Cardiac atrium fibroblast (primary cell): ENCODE results near the gene TASOR2. TPM values are rescaled to one million over a fixed set of nuclear protein-coding genes. Genes with fewer than 3 reads are reported as not detected.

Source experiments
- total RNA-seq: library from RNA; depleted of rRNA; stranded (reverse); fragments of >200 nt; gene quantifications from 2 replicates; pipeline ENCODE4 v1.2.3, GENCODE V29; 2015

Gene TASOR2
- total RNA-seq, result 32.9 and 50.2 TPM in 2 replicates

GRCh38 chr10:5684318-5684970 lies at the start of gene TASOR2:
Gene TASOR2 (plus strand): TSS chr10:5684838. CDS start chr10:5720643, 35,805 bp downstream.

GRCh38 chr10:5666008-5666840 lies 18.4 kb upstream of the TASOR2 start, which contains the start of gene ASB13:
Gene ASB13 (minus strand): TSS chr10:5666595. CDS start chr10:5666551, 44 bp downstream.

Other genes with a start within 250 kb of the TASOR2 start
- not detected in 2 replicates for gene CALML5, start 185.3 kb upstream of the TASOR2 start, total RNA-seq
- gene CALML3, start 159.9 kb upstream of the TASOR2 start, total RNA-seq, result not detected in 2 replicates
- gene ASB13, start 18.2 kb upstream of the TASOR2 start, total RNA-seq, result 9.4 and 11.9 TPM in 2 replicates
- gene GDI2, start 128.6 kb downstream of the TASOR2 start, total RNA-seq, result 266 and 348 TPM in 2 replicates
- 2.7 and 3.4 TPM in 2 replicates for gene ANKRD16, start 205.1 kb downstream of the TASOR2 start, total RNA-seq
- gene FBH1, start 205.4 kb downstream of the TASOR2 start, total RNA-seq, result 78.3 and 92.5 TPM in 2 replicates